ENCODE results near the gene ZPLD1. TPM values are rescaled to one million over a fixed set of nuclear protein-coding genes. Genes with fewer than 3 reads are reported as not detected.

The ZPLD1 gene
- total RNA-seq, 1 experiment from 2014 or later, result not detected

DNA sequence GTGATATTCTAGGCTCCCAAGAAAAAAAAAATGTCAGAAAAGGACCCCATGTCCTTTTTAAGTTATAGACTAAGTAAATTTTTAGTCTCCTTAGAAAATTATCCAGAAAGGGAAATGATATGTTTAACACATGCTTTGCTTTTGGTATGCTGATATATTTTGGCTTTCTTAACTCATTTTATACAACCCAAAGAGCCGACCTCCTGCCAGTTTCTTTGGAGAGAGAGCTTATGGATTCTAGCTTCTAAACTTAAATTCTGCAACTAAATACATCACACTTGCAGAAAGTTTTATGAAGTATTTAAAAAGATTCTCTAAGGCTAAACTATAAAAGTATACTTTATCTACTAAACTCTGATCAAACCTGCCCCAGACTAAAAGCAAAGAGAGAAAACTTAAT, 43.9 kb upstream of the ZPLD1 start:
- in situ Hi-C loops (cut with HindIII; ENCODE audit: low pct_unique_long_range_greater_than_20kb, low sequenced_read_pairs) (no loop called here), intact Hi-C loops (cut with micrococcal nuclease; ENCODE audit: unreplicated experiment) (no loop called here)
- TF ChIP-seq, protein P1, sequence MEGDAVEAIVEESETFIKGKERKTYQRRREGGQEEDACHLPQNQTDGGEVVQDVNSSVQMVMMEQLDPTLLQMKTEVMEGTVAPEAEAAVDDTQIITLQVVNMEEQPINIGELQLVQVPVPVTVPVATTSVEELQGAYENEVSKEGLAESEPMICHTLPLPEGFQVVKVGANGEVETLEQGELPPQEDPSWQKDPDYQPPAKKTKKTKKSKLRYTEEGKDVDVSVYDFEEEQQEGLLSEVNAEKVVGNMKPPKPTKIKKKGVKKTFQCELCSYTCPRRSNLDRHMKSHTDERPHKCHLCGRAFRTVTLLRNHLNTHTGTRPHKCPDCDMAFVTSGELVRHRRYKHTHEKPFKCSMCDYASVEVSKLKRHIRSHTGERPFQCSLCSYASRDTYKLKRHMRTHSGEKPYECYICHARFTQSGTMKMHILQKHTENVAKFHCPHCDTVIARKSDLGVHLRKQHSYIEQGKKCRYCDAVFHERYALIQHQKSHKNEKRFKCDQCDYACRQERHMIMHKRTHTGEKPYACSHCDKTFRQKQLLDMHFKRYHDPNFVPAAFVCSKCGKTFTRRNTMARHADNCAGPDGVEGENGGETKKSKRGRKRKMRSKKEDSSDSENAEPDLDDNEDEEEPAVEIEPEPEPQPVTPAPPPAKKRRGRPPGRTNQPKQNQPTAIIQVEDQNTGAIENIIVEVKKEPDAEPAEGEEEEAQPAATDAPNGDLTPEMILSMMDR (IDR thresholded peaks at IDR 0.05), result no peak
- no peak for TF ChIP-seq TCF7L2 (IDR thresholded peaks at IDR 0.05; ENCODE audit: low read depth, low read length)
- BruUV-seq (replicated peaks), result no TSS peak
- ATAC-seq, result no peak
- Histone ChIP-seq H3K36me3 (ENCODE audit: control insufficient read depth, insufficient read depth, low read length) (no peaks in the 10 kb centered on the region), H3K4me3 (ENCODE audit: low read depth in 2 of 2, low read length in 2 of 2) (no peak overlapping the region), H3K27ac (ENCODE audit: low read length) (no peak overlapping the region), H3K9me3 (ENCODE audit: control insufficient read depth, insufficient read depth, low read depth, low read length) (no peaks in the 10 kb centered on the region), H3K27me3 (ENCODE audit: control insufficient read depth, insufficient read depth, low read length) (no peaks in the 10 kb centered on the region), H3K4me1 (ENCODE audit: control insufficient read depth, insufficient read depth, low read length) (no peaks in the 10 kb centered on the region)
- CTCF ChIA-PET, result no interaction called here
- POLR2A ChIA-PET, result no interaction called here
- no peak for DNase-seq (ENCODE audit: low read depth, low spot score)

DNA sequence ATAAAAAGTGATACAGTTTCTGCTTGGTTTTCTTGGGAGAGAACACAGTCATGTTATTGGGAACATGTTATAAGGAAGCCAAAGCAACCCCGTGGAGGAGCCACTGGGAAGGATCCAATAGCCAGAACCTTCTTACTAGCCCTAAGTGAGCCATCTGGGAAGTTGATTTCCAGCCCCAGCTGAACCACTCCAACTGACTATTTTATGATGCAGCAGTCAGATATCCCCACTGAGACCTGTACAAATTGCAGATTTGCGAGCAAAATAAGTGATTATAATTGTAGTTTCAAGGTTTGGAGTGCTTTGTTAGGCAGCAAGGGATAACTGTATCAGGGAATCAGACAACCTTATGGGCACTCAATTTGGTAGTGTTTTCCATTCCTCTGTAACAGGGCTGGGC, 43.3 kb upstream of the ZPLD1 start:
- ATAC-seq, result no peak
- H3K36me3 ChIP-seq (ENCODE audit: control insufficient read depth, insufficient read depth, low read length), result no peaks in the 10 kb centered on the region
- no peak overlapping the region for H3K4me3 ChIP-seq (ENCODE audit: low read depth in 2 of 2, low read length in 2 of 2)
- H3K9me3 ChIP-seq (ENCODE audit: control insufficient read depth, insufficient read depth, low read depth, low read length), result no peaks in the 10 kb centered on the region
- in situ Hi-C loops (cut with HindIII; ENCODE audit: low pct_unique_long_range_greater_than_20kb, low sequenced_read_pairs), result no loop called here
- TF ChIP-seq TCF7L2 (IDR thresholded peaks at IDR 0.05; ENCODE audit: low read depth, low read length), result no peak
- TF ChIP-seq, protein P2, sequence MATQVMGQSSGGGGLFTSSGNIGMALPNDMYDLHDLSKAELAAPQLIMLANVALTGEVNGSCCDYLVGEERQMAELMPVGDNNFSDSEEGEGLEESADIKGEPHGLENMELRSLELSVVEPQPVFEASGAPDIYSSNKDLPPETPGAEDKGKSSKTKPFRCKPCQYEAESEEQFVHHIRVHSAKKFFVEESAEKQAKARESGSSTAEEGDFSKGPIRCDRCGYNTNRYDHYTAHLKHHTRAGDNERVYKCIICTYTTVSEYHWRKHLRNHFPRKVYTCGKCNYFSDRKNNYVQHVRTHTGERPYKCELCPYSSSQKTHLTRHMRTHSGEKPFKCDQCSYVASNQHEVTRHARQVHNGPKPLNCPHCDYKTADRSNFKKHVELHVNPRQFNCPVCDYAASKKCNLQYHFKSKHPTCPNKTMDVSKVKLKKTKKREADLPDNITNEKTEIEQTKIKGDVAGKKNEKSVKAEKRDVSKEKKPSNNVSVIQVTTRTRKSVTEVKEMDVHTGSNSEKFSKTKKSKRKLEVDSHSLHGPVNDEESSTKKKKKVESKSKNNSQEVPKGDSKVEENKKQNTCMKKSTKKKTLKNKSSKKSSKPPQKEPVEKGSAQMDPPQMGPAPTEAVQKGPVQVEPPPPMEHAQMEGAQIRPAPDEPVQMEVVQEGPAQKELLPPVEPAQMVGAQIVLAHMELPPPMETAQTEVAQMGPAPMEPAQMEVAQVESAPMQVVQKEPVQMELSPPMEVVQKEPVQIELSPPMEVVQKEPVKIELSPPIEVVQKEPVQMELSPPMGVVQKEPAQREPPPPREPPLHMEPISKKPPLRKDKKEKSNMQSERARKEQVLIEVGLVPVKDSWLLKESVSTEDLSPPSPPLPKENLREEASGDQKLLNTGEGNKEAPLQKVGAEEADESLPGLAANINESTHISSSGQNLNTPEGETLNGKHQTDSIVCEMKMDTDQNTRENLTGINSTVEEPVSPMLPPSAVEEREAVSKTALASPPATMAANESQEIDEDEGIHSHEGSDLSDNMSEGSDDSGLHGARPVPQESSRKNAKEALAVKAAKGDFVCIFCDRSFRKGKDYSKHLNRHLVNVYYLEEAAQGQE (IDR thresholded peaks at IDR 0.05; ENCODE audit: insufficient read depth in 1 of 2, low read depth in 2 of 2, low read length in 1 of 2), result no peak
- TF ChIP-seq SIN3A (IDR thresholded peaks at IDR 0.05; ENCODE audit: borderline replicate concordance, insufficient read depth, low read depth, low read length), result no peak
- TF ChIP-seq, protein P1 (IDR thresholded peaks at IDR 0.05), result no peak
- TF ChIP-seq POLR2AphosphoS5 (IDR thresholded peaks at IDR 0.05; ENCODE audit: low read depth, low read length), result no peak
- no peaks in the 10 kb centered on the region for H3K27me3 ChIP-seq (ENCODE audit: control insufficient read depth, insufficient read depth, low read length)
- intact Hi-C loops (cut with micrococcal nuclease; ENCODE audit: unreplicated experiment), result no loop called here
- H3K4me1 ChIP-seq (ENCODE audit: control insufficient read depth, insufficient read depth, low read length), result no peaks in the 10 kb centered on the region
- no TSS peak for BruUV-seq (replicated peaks)
- CTCF ChIA-PET, result no interaction called here
- no peak for DNase-seq (ENCODE audit: low read depth, low spot score)
- no peak overlapping the region for H3K27ac ChIP-seq (ENCODE audit: low read length)
- POLR2A ChIA-PET, result no interaction called here

DNA sequence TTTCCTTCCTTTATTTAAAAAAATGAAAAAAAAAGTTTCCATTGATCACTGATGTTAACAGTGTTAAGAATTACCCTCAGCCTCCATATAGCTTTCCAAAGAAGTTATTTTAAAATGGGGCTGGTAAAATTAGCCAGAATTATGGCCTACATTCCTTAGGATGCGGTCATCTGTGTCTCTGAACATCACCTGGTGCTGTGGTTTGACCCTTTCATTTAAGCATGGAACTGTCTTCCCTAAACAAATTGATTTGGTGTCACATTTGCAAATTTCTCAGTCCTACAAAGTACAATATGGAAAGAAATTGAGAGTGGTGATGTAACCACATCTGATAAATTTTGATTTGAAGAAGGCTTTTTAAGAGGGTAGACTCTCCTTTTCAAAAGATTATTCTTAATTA, 40.3 kb upstream of the ZPLD1 start:
- ChIA-PET POLR2A (no interaction called here), CTCF (no interaction called here)
- in situ Hi-C loops (cut with HindIII; ENCODE audit: low pct_unique_long_range_greater_than_20kb, low sequenced_read_pairs) (no loop called here), intact Hi-C loops (cut with micrococcal nuclease; ENCODE audit: unreplicated experiment) (no loop called here)
- BruUV-seq (replicated peaks), result no TSS peak
- no peaks in the 10 kb centered on the region for H3K9me3 ChIP-seq (ENCODE audit: control insufficient read depth, insufficient read depth, low read depth, low read length)
- TF ChIP-seq POLR2AphosphoS5 (IDR thresholded peaks at IDR 0.05; ENCODE audit: low read depth, low read length) (no peak), TCF7L2 (IDR thresholded peaks at IDR 0.05; ENCODE audit: low read depth, low read length) (no peak), SIN3A (IDR thresholded peaks at IDR 0.05; ENCODE audit: borderline replicate concordance, insufficient read depth, low read depth, low read length) (no peak)
- TF ChIP-seq, protein P2 (IDR thresholded peaks at IDR 0.05; ENCODE audit: insufficient read depth in 1 of 2, low read depth in 2 of 2, low read length in 1 of 2), result no peak
- TF ChIP-seq, protein P1 (IDR thresholded peaks at IDR 0.05), result no peak
- H3K27me3 ChIP-seq (ENCODE audit: control insufficient read depth, insufficient read depth, low read length), result no peaks in the 10 kb centered on the region
- H3K4me1 ChIP-seq (ENCODE audit: control insufficient read depth, insufficient read depth, low read length), result no peaks in the 10 kb centered on the region
- ATAC-seq, result no peak
- no peaks in the 10 kb centered on the region for H3K36me3 ChIP-seq (ENCODE audit: control insufficient read depth, insufficient read depth, low read length)
- H3K4me3 ChIP-seq (ENCODE audit: low read depth in 2 of 2, low read length in 2 of 2), result no peak overlapping the region
- DNase-seq (ENCODE audit: low read depth, low spot score), result no peak
- H3K27ac ChIP-seq (ENCODE audit: low read length), result no peak overlapping the region

Data from Panc1 (cell line).